ENCODE data around the gene MDFI.

The MDFI gene

DNA sequence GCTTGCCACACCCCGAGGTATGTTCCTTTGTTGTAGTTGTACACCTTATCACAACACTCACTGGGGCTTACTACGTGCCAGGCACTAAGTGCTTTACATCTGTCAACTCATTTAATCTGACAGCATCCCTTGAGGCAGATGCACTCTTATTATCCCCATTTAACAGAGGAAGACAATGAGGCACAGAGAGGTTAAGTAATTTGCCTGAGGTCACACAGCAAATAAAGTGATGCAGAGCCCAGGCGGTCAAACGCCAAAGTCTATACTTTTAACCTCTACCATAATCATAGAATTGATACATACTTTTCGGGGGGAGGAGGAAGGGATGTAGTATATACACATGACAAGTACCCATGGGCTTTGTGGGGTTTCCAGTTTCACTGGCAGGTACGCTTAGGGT, 37.7 kb downstream of the MDFI start:
- no peak for TF ChIP-seq CTCF (conservative IDR thresholded peaks at IDR 0.05)
- no peak overlapping the region for H3K27ac ChIP-seq

GRCh38 chr6:41676431-41676830, 38.2 kb downstream of the MDFI start:
- no peak for TF ChIP-seq CTCF (conservative IDR thresholded peaks at IDR 0.05)
- H3K27ac ChIP-seq: no peak overlapping the region

DNA sequence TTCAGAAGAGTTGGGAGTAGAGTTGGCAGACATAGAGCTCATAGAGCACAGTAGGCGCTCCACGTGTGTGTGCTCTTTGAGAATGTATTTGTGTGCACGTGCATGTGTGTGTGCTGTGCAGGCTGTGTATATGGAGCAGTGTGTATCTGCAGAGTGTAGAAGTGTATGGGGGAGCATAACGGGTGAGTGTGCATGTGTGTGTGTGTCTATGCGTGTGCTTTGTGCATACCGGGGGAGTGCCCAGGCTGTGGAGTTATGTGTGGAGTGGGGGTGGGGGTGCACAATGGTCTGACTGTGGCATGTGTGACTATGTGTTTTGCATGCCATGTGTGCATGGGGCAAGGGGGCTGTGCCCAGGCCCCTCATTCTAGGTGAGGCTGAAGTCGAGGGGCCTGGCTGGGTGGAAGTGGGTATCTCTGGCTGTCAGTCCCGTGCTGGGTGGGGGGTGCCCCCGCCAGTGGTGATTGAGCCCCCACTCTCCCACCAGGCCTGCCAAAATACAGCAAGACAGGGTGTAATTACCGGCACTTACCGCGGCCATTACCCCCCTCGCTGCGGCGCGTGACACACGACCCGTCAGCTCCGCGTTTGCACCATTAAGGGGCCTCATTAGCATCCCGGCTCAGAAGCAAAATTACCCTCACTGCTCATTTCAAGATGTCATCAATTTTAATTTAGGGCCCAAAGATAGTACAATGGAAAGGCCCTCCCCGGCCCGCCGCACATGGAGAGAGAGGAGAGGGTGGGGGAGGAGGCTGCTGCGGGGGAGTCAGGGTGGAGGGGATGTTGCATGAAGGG, 39.1 kb downstream of the MDFI start:
- no peak overlapping the region for H3K27ac ChIP-seq
- TF ChIP-seq CTCF (conservative IDR thresholded peaks at IDR 0.05): no peak

GRCh38 chr6:41678511-41679084, 40.3 kb downstream of the MDFI start:
- TF ChIP-seq CTCF (conservative IDR thresholded peaks at IDR 0.05): no peak
- H3K27ac ChIP-seq: no peak overlapping the region

DNA sequence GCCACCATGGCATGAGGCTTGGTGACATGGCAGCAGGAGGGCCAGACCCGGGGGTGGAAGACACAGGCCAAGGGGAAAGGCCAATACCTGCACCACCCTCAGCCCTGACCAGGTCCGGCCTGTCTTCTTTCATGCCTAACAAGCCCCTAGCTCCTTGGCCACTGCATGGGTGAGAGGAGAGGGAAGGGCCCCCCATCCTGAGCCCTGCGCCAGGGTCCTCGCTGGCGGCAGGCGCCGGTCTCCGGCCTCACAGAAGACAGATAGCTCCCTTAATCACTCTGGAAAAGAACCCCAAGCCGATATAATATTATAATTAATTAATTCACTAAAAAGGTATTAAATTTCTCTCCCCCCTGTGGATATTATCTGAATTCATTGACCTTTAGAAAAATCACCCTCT, 41.4 kb downstream of the MDFI start:
- TF ChIP-seq CTCF (conservative IDR thresholded peaks at IDR 0.05): no peak
- no peak overlapping the region for H3K27ac ChIP-seq

DNA sequence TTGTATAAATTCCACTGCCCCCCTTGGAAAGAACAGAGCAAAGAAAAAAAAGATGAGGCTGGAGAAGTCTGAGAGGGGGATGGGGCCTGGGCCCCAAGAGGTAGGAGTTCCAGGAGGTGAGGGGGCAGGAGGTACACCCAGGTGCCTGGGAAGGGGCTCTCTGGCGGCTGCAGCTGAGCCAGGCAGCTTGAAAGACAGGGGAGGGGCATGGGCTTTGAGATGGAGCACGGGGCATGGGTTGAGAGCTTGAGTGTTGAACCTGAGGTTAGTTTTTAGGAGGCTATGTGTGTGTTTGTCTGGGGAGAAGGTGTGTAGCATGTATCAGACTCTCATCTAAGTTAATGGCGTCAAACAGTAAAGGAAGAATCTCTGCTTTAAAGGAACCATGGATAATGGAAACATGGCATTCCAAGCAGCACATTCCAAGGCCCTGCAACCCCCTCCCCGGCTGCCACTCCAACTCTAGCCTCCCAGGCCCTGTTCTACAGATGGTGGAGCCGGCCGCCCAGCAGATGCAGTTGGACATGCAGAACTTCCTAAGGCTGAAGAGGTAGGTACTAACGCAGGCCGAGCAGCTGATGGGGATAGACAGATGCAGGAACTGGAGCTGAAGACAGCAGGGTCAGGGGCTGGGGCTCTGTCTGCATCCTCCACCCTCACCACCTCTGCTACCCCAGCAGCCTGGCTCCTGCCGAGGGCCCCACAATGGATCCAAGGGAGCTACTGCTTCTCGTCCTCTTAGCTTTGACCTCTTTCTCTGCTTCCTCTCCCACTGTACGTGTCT, 42.1 kb downstream of the MDFI start:
- H3K27ac ChIP-seq: no peak overlapping the region
- TF ChIP-seq CTCF (conservative IDR thresholded peaks at IDR 0.05): no peak

DNA sequence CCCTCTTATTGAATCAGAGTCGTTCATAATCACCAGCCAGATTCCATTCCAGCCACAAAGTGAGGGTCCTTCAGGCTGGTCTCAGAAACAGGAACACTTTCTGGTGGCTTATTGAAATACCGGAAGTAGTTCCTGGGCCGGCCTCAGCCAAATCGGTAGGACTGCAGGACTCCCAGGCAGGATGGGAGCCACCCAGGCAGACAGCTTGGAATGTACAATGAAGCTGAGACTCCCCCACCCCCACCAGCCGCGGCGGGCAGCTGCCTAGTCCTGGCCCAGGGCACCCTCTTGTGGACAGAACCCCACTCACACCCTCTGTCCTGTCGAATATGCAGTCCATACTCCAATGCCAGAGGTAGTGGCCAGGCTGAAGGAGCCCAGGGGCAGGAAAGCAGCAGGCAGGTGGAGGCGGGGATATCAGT, 43.8 kb downstream of the MDFI start:
- peak; percentile 93 for TF ChIP-seq CTCF (conservative IDR thresholded peaks at IDR 0.05)
- peak overlapping the region; percentile 58 for H3K27ac ChIP-seq
